SK-N-SH treated with all-trans-retinoic acid at 6 μM for 48 hours (cell line): ENCODE results near the gene RADIL.

ENCODE experiments used
- GLIS3 ChIP-seq: fragments of 250-450 bp; sonication (Bioruptor Pico); IDR thresholded peaks from 2 replicates; pipeline ENCODE4 v1.5.0; 2020; ENCODE audit warnings: mild to moderate bottlenecking, moderate library complexity
- SNAI2 ChIP-seq: fragments of 250-450 bp; sonication (Bioruptor Pico); IDR thresholded peaks from 2 replicates; pipeline ENCODE4 v1.5.0; 2020; ENCODE audit warnings: mild to moderate bottlenecking, moderate library complexity
- TOX ChIP-seq: fragments of 250-450 bp; sonication (Bioruptor Pico); IDR thresholded peaks from 2 replicates; pipeline ENCODE4 v1.8.0; 2021; ENCODE audit warnings: mild to moderate bottlenecking, moderate library complexity, borderline replicate concordance
- ZFP30 ChIP-seq: fragments of 450-650 bp; formaldehyde crosslinking; IDR thresholded peaks from 2 replicates; pipeline ENCODE4 v1.5.0; 2022; ENCODE audit warnings: mild to moderate bottlenecking, moderate library complexity
- ZNF70 ChIP-seq: fragments of 450-650 bp; formaldehyde crosslinking; IDR thresholded peaks from 2 replicates; pipeline ENCODE4 v1.5.0; 2020; ENCODE audit warnings: mild to moderate bottlenecking, moderate library complexity
- TF ChIP-seq, protein P1 (sequence below): fragments of 250-450 bp; sonication (Bioruptor Pico); IDR thresholded peaks from 2 replicates; pipeline ENCODE4 v1.5.1; 2020; ENCODE audit warnings: low read depth, mild to moderate bottlenecking, moderate library complexity
- TF ChIP-seq, protein P2 (sequence below): fragments of 250-450 bp; sonication (Bioruptor Pico); IDR thresholded peaks from 2 replicates; pipeline ENCODE4 v1.8.0; 2020; ENCODE audit warnings: mild to moderate bottlenecking, moderate library complexity, borderline replicate concordance
- TF ChIP-seq, protein P3 (sequence below): fragments of 250-450 bp; sonication (Bioruptor Pico); IDR thresholded peaks from 2 replicates; pipeline ENCODE4 v1.5.1; 2021; ENCODE audit warnings: mild to moderate bottlenecking, moderate library complexity

DNA sequence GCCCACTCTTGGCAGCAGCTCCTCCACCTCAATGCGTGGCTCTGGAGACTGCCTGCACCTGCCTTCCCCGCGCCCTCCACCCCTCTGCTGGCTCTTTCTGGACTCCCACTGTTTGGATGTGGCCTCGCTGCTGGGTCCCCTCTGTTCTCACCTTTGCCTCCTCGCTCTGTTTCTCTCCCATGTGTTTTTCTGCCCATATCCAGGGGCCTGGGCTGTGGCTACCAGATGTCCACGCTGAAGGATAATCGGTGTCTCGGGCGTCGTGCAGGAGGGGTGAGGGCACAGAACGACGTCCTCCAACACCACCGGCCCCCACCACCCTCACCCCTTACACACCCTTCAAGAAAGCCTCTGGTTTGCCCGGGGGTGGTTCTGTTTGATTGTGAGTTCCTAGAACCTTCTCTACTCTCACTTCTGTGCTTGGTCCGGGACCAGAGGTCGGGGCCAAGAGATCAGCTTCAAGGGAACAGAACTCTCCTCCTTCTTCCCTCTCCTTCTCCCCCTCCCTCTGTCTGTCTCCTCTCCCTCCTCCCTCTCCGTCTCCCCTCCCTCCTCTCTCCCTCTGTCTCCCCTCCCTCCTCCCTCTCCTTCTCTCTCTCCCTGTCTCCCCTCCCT is 76.4 kb downstream of the RADIL start:
- TF ChIP-seq, protein P1, sequence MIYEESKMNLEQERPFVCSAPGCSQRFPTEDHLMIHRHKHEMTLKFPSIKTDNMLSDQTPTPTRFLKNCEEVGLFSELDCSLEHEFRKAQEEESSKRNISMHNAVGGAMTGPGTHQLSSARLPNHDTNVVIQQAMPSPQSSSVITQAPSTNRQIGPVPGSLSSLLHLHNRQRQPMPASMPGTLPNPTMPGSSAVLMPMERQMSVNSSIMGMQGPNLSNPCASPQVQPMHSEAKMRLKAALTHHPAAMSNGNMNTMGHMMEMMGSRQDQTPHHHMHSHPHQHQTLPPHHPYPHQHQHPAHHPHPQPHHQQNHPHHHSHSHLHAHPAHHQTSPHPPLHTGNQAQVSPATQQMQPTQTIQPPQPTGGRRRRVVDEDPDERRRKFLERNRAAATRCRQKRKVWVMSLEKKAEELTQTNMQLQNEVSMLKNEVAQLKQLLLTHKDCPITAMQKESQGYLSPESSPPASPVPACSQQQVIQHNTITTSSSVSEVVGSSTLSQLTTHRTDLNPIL = no peak
- TF ChIP-seq GLIS3 (CRISPR knock-in tag) (no peak), SNAI2 (CRISPR knock-in tag) (no peak), ZNF70 (CRISPR knock-in tag) (no peak), TOX (CRISPR knock-in tag) (no peak), ZFP30 (CRISPR knock-in tag) (no peak)
- TF ChIP-seq, protein P2, sequence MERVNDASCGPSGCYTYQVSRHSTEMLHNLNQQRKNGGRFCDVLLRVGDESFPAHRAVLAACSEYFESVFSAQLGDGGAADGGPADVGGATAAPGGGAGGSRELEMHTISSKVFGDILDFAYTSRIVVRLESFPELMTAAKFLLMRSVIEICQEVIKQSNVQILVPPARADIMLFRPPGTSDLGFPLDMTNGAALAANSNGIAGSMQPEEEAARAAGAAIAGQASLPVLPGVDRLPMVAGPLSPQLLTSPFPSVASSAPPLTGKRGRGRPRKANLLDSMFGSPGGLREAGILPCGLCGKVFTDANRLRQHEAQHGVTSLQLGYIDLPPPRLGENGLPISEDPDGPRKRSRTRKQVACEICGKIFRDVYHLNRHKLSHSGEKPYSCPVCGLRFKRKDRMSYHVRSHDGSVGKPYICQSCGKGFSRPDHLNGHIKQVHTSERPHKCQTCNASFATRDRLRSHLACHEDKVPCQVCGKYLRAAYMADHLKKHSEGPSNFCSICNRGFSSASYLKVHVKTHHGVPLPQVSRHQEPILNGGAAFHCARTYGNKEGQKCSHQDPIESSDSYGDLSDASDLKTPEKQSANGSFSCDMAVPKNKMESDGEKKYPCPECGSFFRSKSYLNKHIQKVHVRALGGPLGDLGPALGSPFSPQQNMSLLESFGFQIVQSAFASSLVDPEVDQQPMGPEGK (CRISPR knock-in tag) = no peak
- TF ChIP-seq, protein P3, sequence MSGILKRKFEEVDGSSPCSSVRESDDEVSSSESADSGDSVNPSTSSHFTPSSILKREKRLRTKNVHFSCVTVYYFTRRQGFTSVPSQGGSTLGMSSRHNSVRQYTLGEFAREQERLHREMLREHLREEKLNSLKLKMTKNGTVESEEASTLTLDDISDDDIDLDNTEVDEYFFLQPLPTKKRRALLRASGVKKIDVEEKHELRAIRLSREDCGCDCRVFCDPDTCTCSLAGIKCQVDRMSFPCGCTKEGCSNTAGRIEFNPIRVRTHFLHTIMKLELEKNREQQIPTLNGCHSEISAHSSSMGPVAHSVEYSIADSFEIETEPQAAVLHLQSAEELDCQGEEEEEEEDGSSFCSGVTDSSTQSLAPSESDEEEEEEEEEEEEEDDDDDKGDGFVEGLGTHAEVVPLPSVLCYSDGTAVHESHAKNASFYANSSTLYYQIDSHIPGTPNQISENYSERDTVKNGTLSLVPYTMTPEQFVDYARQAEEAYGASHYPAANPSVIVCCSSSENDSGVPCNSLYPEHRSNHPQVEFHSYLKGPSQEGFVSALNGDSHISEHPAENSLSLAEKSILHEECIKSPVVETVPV (CRISPR knock-in tag) = no peak
